Mesendoderm (in vitro differentiated cells): ENCODE measurements around the gene DDX47.
"Not testable (repeated sequence)": the region's sequence is repeated elsewhere in the genome, so short reads cannot be mapped to it uniquely, and the experiment has no call there.

ENCODE experiments used
- DNase-seq: peaks from one replicate; pipeline ENCODE4 v3.0.0; 2013
- H2AK5ac ChIP-seq: 2 replicates; pipeline ENCODE4 v1.6.1; 2013; ENCODE audit warnings: low read length, inconsistent platforms
- H2BK120ac ChIP-seq: 2 replicates; pipeline ENCODE4 v1.6.1; 2013; ENCODE audit warnings: low read depth, mild to moderate bottlenecking, low read length, moderate library complexity, mixed read lengths
- H2BK15ac ChIP-seq: replicated peaks from 2 replicates; pipeline ENCODE4 v1.6.1; 2013; ENCODE audit warnings: low read depth, mild to moderate bottlenecking, moderate library complexity
- H2BK5ac ChIP-seq: 2 replicates; pipeline ENCODE4 v1.6.1; 2013; ENCODE audit warnings: low read length, inconsistent platforms
- H3K18ac ChIP-seq: 2 replicates; pipeline ENCODE4 v1.6.1; 2013; ENCODE audit warnings: mild to moderate bottlenecking, low read length, mixed read lengths
- H3K23ac ChIP-seq: one replicate; pipeline ENCODE4 v1.6.1; 2013; ENCODE audit warnings: low read length
- H3K27ac ChIP-seq: 2 replicates; pipeline ENCODE4 v1.5.1; 2013; ENCODE audit warnings: low read depth, mild to moderate bottlenecking, inconsistent platforms, low read length, moderate library complexity
- H3K27me3 ChIP-seq: 2 replicates; pipeline ENCODE4 v1.6.1; 2013; ENCODE audit warnings: low read length, control low read depth, mild to moderate bottlenecking, inconsistent platforms; ENCODE audit not compliant: insufficient read depth, poor library complexity
- H3K36me3 ChIP-seq: 2 replicates; pipeline ENCODE4 v1.6.1; 2013; ENCODE audit warnings: low read length, inconsistent platforms; ENCODE audit not compliant: control insufficient read depth, insufficient read depth
- H3K4ac ChIP-seq: one replicate; pipeline ENCODE4 v1.6.1; 2013; ENCODE audit warnings: low read depth, mild to moderate bottlenecking, low read length, moderate library complexity
- H3K4me1 ChIP-seq: 2 replicates; pipeline ENCODE4 v1.6.1; 2013; ENCODE audit warnings: low read depth, low read length, inconsistent platforms; ENCODE audit not compliant: control insufficient read depth
- H3K4me2 ChIP-seq: 2 replicates; pipeline ENCODE4 v1.6.1; 2013; ENCODE audit warnings: low read length
- H3K4me3 ChIP-seq: 2 replicates; pipeline ENCODE4 v1.5.1; 2013; ENCODE audit warnings: mild to moderate bottlenecking, low read length
- H3K56ac ChIP-seq: one replicate; pipeline ENCODE4 v1.6.1; 2013; ENCODE audit warnings: low read length
- H3K79me1 ChIP-seq: 2 replicates; pipeline ENCODE4 v1.6.1; 2013; ENCODE audit warnings: low read length, inconsistent platforms
- H3K79me2 ChIP-seq: 2 replicates; pipeline ENCODE4 v1.6.1; 2013; ENCODE audit warnings: mild to moderate bottlenecking, low read length; ENCODE audit not compliant: control insufficient read depth, insufficient read depth
- H3K9ac ChIP-seq: 2 replicates; pipeline ENCODE4 v1.6.1; 2013; ENCODE audit warnings: low read length, inconsistent platforms
- H4K5ac ChIP-seq: one replicate; pipeline ENCODE4 v1.6.1; 2013; ENCODE audit warnings: low read length
- H4K8ac ChIP-seq: one replicate; pipeline ENCODE4 v1.6.1; 2013; ENCODE audit warnings: low read depth, mild to moderate bottlenecking, control low read depth, low read length, moderate library complexity
- WGBS: extraction: QIAGEN DNeasy Blood & Tissue Kit; methylation state at CpG from one replicate; pipeline ENCODE4 v1.1.7; 2013; ENCODE audit warnings: low lambda C conversion rate, missing lambda C conversion rate; ENCODE audit not compliant: insufficient coverage; ENCODE audit errors: extremely low coverage; 5-methylcytosine and 5-hydroxymethylcytosine counted together

The DDX47 gene

GRCh38 chr12:12818701-12819100 lies 5.6 kb downstream of the DDX47 start:
- Histone ChIP-seq H3K4ac (no peak overlapping the region), H2BK120ac (no peak overlapping the region), H3K36me3 (no peaks in the 10 kb centered on the region), H2BK15ac (no peak overlapping the region), H3K4me1 (peaks cover 9% of the 10 kb centered on the region), H3K27ac (no peak overlapping the region), H3K79me2 (peaks cover 27% of the 10 kb centered on the region), H3K9ac (no peak overlapping the region), H4K5ac (no peak overlapping the region), H3K18ac (no peak overlapping the region), H3K4me2 (no peak overlapping the region), H2BK5ac (no peak overlapping the region), H4K8ac (no peak overlapping the region), H3K27me3 (no peaks in the 10 kb centered on the region), H3K4me3 (no peak overlapping the region), H3K23ac (no peak overlapping the region), H2AK5ac (no peak overlapping the region), H3K56ac (no peak overlapping the region), H3K79me1 (peaks cover 15% of the 10 kb centered on the region)
- no CpG with 5 or more reads among the region's 4 CpGs for whole genome bisulfite sequencing
- DNase-seq = no peak

GRCh38 chr12:12819221-12819620 lies 6.1 kb downstream of the DDX47 start:
- Histone ChIP-seq H3K27ac (no peak overlapping the region), H3K36me3 (no peaks in the 10 kb centered on the region), H3K79me2 (peaks cover 22% of the 10 kb centered on the region), H3K56ac (no peak overlapping the region), H2BK15ac (no peak overlapping the region), H3K4me3 (no peak overlapping the region), H3K18ac (no peak overlapping the region), H2BK120ac (no peak overlapping the region), H4K5ac (no peak overlapping the region), H3K23ac (no peak overlapping the region), H3K9ac (no peak overlapping the region), H3K4me2 (no peak overlapping the region), H3K27me3 (no peaks in the 10 kb centered on the region), H2BK5ac (no peak overlapping the region), H3K79me1 (peaks cover 12% of the 10 kb centered on the region), H4K8ac (no peak overlapping the region), H3K4me1 (peaks cover 7% of the 10 kb centered on the region), H2AK5ac (no peak overlapping the region), H3K4ac (no peak overlapping the region)
- no CpG with 5 or more reads among the region's 2 CpGs for WGBS
- DNase-seq = no peak

- H4K8ac ChIP-seq = no peak overlapping the region
- WGBS = no CpG with 5 or more reads among the region's 2 CpGs
- no peak overlapping the region for H3K4ac ChIP-seq
- no peak overlapping the region for H2BK120ac ChIP-seq
- H3K79me2 ChIP-seq = peaks cover 20% of the 10 kb centered on the region
- no peak overlapping the region for H3K56ac ChIP-seq
- no peaks in the 10 kb centered on the region for H3K36me3 ChIP-seq
- H3K79me1 ChIP-seq = peaks cover 10% of the 10 kb centered on the region
- no peak overlapping the region for H3K18ac ChIP-seq
- H2AK5ac ChIP-seq = no peak overlapping the region
- no peak overlapping the region for H3K4me2 ChIP-seq
- H2BK15ac ChIP-seq = no peak overlapping the region
- peak; percentile 96 for DNase-seq
- peaks cover 5% of the 10 kb centered on the region for H3K4me1 ChIP-seq
- H4K5ac ChIP-seq = no peak overlapping the region
- no peak overlapping the region for H3K9ac ChIP-seq
- H2BK5ac ChIP-seq = no peak overlapping the region
- H3K27me3 ChIP-seq = no peaks in the 10 kb centered on the region
- H3K4me3 ChIP-seq = no peak overlapping the region
- no peak overlapping the region for H3K27ac ChIP-seq
- no peak overlapping the region for H3K23ac ChIP-seq
These were observed 6.7 kb downstream of the DDX47 start for GRCh38 chr12:12819752-12820311.

GRCh38 chr12:12820376-12820775 lies 7.2 kb downstream of the DDX47 start:
- H2BK15ac ChIP-seq, H3K9ac ChIP-seq, H4K5ac ChIP-seq, DNase-seq, H4K8ac ChIP-seq, H3K4me3 ChIP-seq, H3K27me3 ChIP-seq, H3K36me3 ChIP-seq, H2BK120ac ChIP-seq, H3K23ac ChIP-seq, H3K4me2 ChIP-seq, H2AK5ac ChIP-seq, H2BK5ac ChIP-seq, H3K4me1 ChIP-seq, H3K56ac ChIP-seq, H3K4ac ChIP-seq, H3K18ac ChIP-seq: not testable (repeated sequence)
- no CpG with 5 or more reads among the region's 11 CpGs for WGBS
- peaks cover 10% of the 10 kb centered on the region for H3K79me1 ChIP-seq
- H3K79me2 ChIP-seq = peaks cover 20% of the 10 kb centered on the region
- peak overlapping the region; percentile 43 for H3K27ac ChIP-seq

- Histone ChIP-seq H3K23ac (no peak overlapping the region), H3K27ac (no peak overlapping the region), H3K4ac (no peak overlapping the region), H2AK5ac (no peak overlapping the region), H3K18ac (no peak overlapping the region), H3K4me2 (no peak overlapping the region), H3K79me1 (peaks cover 3% of the 10 kb centered on the region), H3K4me3 (no peak overlapping the region), H3K56ac (no peak overlapping the region), H4K8ac (no peak overlapping the region), H3K9ac (no peak overlapping the region), H2BK120ac (no peak overlapping the region), H3K4me1 (no peaks in the 10 kb centered on the region), H2BK5ac (no peak overlapping the region), H3K36me3 (peaks cover 6% of the 10 kb centered on the region), H4K5ac (no peak overlapping the region), H3K79me2 (peaks cover 8% of the 10 kb centered on the region), H2BK15ac (no peak overlapping the region), H3K27me3 (no peaks in the 10 kb centered on the region)
- WGBS = no CpG with 5 or more reads among the region's 6 CpGs
- no peak for DNase-seq
These were observed 8.8 kb downstream of the DDX47 start for GRCh38 chr12:12821975-12822374.

- no peak overlapping the region for H3K9ac ChIP-seq
- no peak overlapping the region for H2BK120ac ChIP-seq
- no peak overlapping the region for H3K4me2 ChIP-seq
- DNase-seq = no peak
- peaks cover 3% of the 10 kb centered on the region for H3K79me1 ChIP-seq
- no peak overlapping the region for H4K5ac ChIP-seq
- no peak overlapping the region for H2BK15ac ChIP-seq
- peak overlapping the region; percentile 9 for H3K27ac ChIP-seq
- H3K4me3 ChIP-seq = no peak overlapping the region
- peaks cover 3% of the 10 kb centered on the region for H3K79me2 ChIP-seq
- peak overlapping the region; percentile 56 for H3K18ac ChIP-seq
- no peak overlapping the region for H2BK5ac ChIP-seq
- H2AK5ac ChIP-seq = no peak overlapping the region
- no peaks in the 10 kb centered on the region for H3K4me1 ChIP-seq
- H3K23ac ChIP-seq = no peak overlapping the region
- no peaks in the 10 kb centered on the region for H3K27me3 ChIP-seq
- H4K8ac ChIP-seq = no peak overlapping the region
- no CpG with 5 or more reads among the region's 4 CpGs for WGBS
- H3K36me3 ChIP-seq = peaks cover 10% of the 10 kb centered on the region
- no peak overlapping the region for H3K4ac ChIP-seq
- H3K56ac ChIP-seq = no peak overlapping the region
These were observed 9.7 kb downstream of the DDX47 start for GRCh38 chr12:12822886-12823285.
